ENCODE measurements around the gene GLG1.

The GLG1 gene

DNA sequence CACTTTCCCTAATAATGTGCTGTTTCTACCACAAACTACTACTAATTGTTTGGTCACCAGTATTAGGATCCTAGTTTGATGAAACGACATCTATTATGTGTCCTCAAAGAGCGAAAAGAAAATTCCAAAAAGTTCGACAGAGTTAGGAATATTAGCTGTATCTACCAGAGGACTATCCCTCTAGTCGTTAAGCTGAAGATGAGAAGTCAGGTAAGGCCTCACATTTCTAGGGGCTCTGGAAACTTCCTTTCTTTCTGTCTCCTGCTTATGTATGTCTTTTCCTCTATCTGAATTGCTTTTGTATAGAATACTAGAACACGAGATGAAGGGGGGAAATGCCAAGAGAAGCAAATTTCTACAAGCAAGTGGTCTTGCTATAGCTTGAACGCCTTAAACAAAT is 1.6 kb downstream of the GLG1 start:
- Histone ChIP-seq H3K27me3 (ENCODE audit: insufficient read depth, low read length) (no peaks in the 10 kb centered on the region), H3K36me3 (ENCODE audit: insufficient read depth, low read length) (no peaks in the 10 kb centered on the region), H3K4me1 (ENCODE audit: insufficient read depth, low read length) (peaks cover 23% of the 10 kb centered on the region), H2AFZ (ENCODE audit: low read depth, low read length) (no peak overlapping the region), H3K9me3 (ENCODE audit: low read length) (no peaks in the 10 kb centered on the region), H3K4me3 (ENCODE audit: low read length) (peak overlapping the region; percentile 70)

DNA sequence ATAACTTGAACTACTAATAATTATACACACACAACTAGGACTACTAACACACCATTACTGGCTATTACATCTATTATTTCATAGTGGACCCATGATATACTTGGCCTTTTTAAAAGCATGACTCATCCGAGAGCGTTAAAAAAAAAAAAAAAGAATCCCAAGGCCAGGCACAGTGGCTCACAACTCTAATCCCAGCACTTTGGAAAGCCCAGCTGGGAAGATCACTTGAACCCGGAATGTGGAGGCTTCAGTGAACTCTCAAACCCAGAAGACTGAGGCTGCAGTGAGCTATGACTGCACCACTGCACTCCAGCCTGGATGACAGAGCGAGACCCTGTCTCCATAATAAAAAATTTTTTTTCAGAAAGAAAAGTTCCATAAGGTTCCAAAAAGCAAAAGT is 3.1 kb downstream of the GLG1 start:
- H3K9me3 ChIP-seq (ENCODE audit: low read length): no peaks in the 10 kb centered on the region
- H3K4me1 ChIP-seq (ENCODE audit: insufficient read depth, low read length): peaks cover 23% of the 10 kb centered on the region
- H2AFZ ChIP-seq (ENCODE audit: low read depth, low read length): no peak overlapping the region
- H3K36me3 ChIP-seq (ENCODE audit: insufficient read depth, low read length): peaks cover 2% of the 10 kb centered on the region
- no peaks in the 10 kb centered on the region for H3K27me3 ChIP-seq (ENCODE audit: insufficient read depth, low read length)
- H3K4me3 ChIP-seq (ENCODE audit: low read length): no peak overlapping the region

DNA sequence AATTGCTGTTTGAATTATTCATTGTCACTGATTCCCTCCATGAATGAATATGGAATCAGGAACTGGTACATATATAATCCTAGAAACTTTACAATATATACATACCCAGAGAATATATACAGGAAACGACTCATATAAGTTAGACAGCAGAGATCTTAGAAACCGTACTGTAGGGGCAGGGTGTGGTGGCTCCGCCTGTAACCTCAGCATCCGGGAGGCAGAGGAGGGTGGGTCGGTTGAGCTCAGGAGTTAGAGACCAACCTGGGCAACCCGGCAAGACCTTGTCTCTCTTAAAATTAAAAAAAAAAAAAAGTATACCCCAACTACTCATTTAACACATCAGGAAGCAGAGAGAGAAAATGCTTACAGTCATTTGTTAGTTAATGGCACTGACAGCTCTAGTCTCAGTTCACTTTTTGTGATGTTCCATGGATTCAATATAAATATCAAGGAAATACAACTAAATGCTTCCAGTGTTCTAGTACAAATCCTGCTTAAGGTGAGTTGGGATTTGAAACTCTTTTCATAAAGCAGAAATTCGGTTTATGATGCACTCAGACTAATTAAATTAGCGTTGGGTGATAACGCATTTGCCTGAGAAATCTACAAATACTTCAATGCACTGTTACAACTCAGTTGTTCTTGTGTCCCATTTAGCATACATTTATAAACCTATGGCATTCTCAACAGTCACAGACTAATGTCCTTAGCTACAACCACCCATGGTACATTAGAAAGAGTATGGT is 5.6 kb downstream of the GLG1 start:
- peaks cover 6% of the 10 kb centered on the region for H3K36me3 ChIP-seq (ENCODE audit: insufficient read depth, low read length)
- H3K9me3 ChIP-seq (ENCODE audit: low read length): peaks cover 3% of the 10 kb centered on the region
- peaks cover 17% of the 10 kb centered on the region for H3K4me1 ChIP-seq (ENCODE audit: insufficient read depth, low read length)
- no peak overlapping the region for H2AFZ ChIP-seq (ENCODE audit: low read depth, low read length)
- H3K4me3 ChIP-seq (ENCODE audit: low read length): no peak overlapping the region
- no peaks in the 10 kb centered on the region for H3K27me3 ChIP-seq (ENCODE audit: insufficient read depth, low read length)

DNA sequence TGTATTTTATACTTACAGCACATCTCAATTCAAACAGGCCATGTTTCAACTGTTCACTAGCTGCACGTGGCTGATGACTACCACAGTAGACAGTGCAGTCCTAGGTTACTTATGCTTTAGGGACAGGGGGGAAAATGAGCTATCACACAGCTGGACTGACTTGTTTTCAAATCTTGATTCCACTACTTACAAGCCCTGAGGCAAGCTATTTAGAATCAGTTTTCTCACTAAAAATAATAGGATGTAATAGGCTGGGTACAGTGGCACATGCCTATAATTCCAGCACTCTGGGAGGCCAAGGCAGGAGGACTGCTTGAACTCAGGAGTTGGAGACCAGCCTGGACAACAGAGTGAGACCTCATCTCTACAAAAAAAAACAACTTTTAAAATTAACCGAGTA is 10.3 kb downstream of the GLG1 start:
- no peak overlapping the region for H3K4me3 ChIP-seq (ENCODE audit: low read length)
- H3K36me3 ChIP-seq (ENCODE audit: insufficient read depth, low read length): peaks cover 6% of the 10 kb centered on the region
- H3K27me3 ChIP-seq (ENCODE audit: insufficient read depth, low read length): no peaks in the 10 kb centered on the region
- no peak overlapping the region for H2AFZ ChIP-seq (ENCODE audit: low read depth, low read length)
- H3K4me1 ChIP-seq (ENCODE audit: insufficient read depth, low read length): peaks cover 2% of the 10 kb centered on the region
- peaks cover 3% of the 10 kb centered on the region for H3K9me3 ChIP-seq (ENCODE audit: low read length)

DNA sequence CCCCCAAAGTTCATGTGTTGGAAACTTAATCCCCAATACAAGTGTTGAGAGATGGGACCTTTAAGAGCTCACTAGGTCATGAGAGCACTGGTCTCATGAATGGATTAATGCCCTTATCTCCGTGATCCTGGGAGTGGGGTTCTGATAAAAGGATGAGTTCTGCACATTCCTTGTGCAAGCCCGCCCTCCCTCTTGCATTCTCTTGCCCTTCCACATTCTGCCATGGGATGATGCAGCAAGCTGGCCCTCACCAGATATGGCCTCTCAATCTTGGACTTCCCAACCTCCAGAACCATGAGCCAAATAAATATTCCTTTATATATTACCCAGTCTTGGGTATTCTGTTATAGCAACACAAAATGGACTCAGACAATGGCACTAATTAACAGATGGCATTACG is 14.1 kb downstream of the GLG1 start:
- H3K4me1 ChIP-seq (ENCODE audit: insufficient read depth, low read length): peaks cover 2% of the 10 kb centered on the region
- peaks cover 3% of the 10 kb centered on the region for H3K9me3 ChIP-seq (ENCODE audit: low read length)
- no peaks in the 10 kb centered on the region for H3K27me3 ChIP-seq (ENCODE audit: insufficient read depth, low read length)
- no peak overlapping the region for H2AFZ ChIP-seq (ENCODE audit: low read depth, low read length)
- peaks cover 9% of the 10 kb centered on the region for H3K36me3 ChIP-seq (ENCODE audit: insufficient read depth, low read length)
- no peak overlapping the region for H3K4me3 ChIP-seq (ENCODE audit: low read length)

DNA sequence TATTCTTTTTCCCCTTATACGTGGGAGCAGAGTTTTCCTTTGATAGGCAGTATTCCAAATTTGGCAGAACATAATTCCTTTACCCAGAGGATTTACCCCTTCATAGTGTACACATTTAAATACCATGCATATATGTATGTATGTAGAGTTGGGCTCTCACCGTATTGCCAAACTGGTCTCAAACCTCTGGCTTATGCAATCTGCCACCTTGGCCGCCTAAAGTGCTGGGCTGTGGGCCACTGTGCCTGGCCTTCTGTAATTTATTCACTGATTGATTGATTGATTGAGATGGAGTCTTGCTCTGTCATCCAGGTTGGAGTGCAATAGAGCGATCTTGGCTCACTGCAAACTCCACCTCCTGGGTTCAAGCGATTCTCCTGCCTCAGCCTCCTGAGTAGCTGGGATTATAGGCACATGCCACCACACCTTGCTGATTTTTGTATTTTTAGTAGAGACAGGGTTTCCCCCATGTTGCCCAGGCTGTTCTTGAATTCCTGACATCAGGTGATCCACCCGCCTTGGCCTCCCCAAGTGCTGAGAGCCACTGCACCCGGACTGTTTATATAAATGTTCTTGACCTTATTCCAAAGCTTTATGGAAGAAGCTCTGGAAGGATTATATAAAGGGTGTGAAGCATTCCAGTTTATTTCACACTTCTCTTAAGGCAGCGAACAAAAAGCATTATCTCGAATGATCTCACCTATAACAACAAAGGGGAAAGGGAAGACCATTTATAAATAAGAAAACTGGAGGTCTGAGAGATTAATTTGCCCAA is 14.9 kb downstream of the GLG1 start:
- H3K36me3 ChIP-seq (ENCODE audit: insufficient read depth, low read length): peaks cover 9% of the 10 kb centered on the region
- H3K9me3 ChIP-seq (ENCODE audit: low read length): peaks cover 6% of the 10 kb centered on the region
- H2AFZ ChIP-seq (ENCODE audit: low read depth, low read length): no peak overlapping the region
- H3K27me3 ChIP-seq (ENCODE audit: insufficient read depth, low read length): no peaks in the 10 kb centered on the region
- H3K4me1 ChIP-seq (ENCODE audit: insufficient read depth, low read length): peaks cover 2% of the 10 kb centered on the region
- no peak overlapping the region for H3K4me3 ChIP-seq (ENCODE audit: low read length)

DNA sequence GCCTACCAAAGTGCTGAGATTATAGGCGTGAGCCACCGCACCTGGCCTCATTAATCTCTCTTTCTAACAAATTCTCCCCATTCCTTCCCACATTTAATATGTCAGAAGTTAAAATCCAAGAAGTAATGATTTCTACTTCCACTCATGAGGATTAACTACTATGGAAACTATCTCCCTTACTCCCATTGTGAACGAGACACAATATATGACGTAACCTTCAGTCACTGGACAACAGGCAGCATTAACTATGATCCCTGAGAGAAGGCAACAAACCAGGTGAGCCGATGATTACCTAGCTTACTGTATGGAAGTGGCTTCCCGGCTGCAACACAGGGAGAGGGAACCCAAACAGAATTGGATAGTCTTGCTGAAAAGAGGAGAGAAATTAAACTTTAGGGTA is 20.0 kb downstream of the GLG1 start:
- H3K27me3 ChIP-seq (ENCODE audit: insufficient read depth, low read length): no peaks in the 10 kb centered on the region
- H3K4me1 ChIP-seq (ENCODE audit: insufficient read depth, low read length): no peaks in the 10 kb centered on the region
- peaks cover 5% of the 10 kb centered on the region for H3K36me3 ChIP-seq (ENCODE audit: insufficient read depth, low read length)
- peaks cover 7% of the 10 kb centered on the region for H3K9me3 ChIP-seq (ENCODE audit: low read length)
- H2AFZ ChIP-seq (ENCODE audit: low read depth, low read length): no peak overlapping the region
- H3K4me3 ChIP-seq (ENCODE audit: low read length): no peak overlapping the region

DNA sequence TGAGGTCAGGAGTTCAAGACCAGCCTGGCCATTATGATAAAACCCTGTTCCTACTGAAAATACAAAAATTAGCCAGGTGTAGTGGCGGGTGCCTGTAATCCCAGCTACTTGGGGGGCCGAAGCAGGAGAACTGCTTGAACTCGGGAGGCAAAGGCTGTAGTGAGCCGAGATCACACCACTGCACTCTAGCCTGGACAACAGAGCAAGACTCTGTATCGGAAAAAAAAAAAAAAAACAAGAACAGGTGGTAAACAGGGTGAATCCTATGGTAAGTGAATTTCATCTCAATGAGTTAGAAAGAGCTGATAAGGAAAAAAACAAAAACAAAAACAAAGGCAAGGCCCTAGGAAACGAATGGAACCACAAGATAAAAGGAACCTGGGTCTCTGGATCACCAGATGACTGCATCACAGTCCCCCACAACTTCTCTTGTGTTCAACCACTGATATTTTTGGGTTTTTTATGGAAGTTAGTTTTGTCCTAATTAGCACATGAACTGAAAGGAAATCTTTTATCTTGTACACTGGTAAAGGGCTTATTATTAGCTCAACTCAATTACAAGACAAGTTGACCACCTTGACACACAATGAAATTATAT is 21.0 kb downstream of the GLG1 start:
- Histone ChIP-seq H3K9me3 (ENCODE audit: low read length) (peaks cover 7% of the 10 kb centered on the region), H3K36me3 (ENCODE audit: insufficient read depth, low read length) (peaks cover 5% of the 10 kb centered on the region), H3K4me1 (ENCODE audit: insufficient read depth, low read length) (no peaks in the 10 kb centered on the region), H3K27me3 (ENCODE audit: insufficient read depth, low read length) (no peaks in the 10 kb centered on the region), H2AFZ (ENCODE audit: low read depth, low read length) (no peak overlapping the region), H3K4me3 (ENCODE audit: low read length) (no peak overlapping the region)

DNA sequence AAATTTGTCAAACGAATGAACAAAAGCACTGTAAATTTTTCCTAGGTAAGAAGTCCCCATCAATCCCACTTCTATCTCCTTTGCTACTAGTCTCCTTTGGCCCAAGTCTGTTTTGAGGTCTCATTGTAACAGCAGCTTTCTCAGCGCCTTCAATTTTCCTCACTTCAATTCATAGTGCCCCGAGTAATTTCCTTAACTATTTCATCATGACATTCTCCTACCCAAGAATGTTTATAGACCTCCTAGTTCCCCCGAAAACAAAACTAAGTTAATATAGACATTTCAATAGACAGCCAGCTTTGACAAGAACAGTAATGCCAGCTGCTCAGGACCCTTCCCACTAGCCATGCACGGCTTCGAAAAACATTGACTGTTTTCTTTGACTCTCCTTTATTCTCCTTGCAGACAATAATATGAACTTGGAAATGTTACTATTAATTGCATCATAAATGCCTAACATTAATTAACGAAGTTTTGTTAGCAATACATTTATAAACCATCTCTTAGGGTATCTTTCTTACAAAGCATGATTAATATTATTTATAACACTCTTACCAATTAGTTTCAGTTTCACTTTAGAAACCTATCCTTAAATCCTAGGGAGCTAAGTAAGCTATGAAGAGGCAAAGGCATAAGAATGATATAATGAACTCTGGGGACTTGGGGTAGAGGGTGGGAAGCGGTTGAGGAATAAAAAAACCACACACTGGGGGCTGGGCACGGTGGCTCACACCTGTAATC is 22.8 kb downstream of the GLG1 start:
- H3K4me3 ChIP-seq (ENCODE audit: low read length): no peak overlapping the region
- H3K4me1 ChIP-seq (ENCODE audit: insufficient read depth, low read length): no peaks in the 10 kb centered on the region
- no peaks in the 10 kb centered on the region for H3K27me3 ChIP-seq (ENCODE audit: insufficient read depth, low read length)
- no peak overlapping the region for H2AFZ ChIP-seq (ENCODE audit: low read depth, low read length)
- H3K9me3 ChIP-seq (ENCODE audit: low read length): peaks cover 7% of the 10 kb centered on the region
- H3K36me3 ChIP-seq (ENCODE audit: insufficient read depth, low read length): peaks cover 3% of the 10 kb centered on the region

DNA sequence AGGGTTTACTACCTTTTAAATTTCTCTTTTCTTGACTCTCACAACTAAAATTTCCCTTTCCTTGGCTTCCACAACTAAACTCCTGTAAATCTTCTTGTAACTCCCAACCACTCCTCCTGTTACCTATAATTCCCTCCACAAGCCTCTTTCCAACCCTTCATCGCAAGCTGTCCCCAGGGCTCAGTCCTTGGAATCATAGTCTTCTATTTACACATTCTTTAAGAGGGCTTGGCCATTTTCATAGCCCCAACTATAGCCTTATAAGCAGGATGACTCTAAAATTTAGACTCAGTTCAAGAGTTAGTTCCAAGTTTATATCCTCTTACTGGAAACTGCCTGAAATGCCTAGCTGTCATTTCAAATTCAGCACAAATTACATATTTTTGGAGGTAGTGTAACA is 23.9 kb downstream of the GLG1 start:
- H3K36me3 ChIP-seq (ENCODE audit: insufficient read depth, low read length): no peaks in the 10 kb centered on the region
- H2AFZ ChIP-seq (ENCODE audit: low read depth, low read length): no peak overlapping the region
- peaks cover 7% of the 10 kb centered on the region for H3K9me3 ChIP-seq (ENCODE audit: low read length)
- no peaks in the 10 kb centered on the region for H3K27me3 ChIP-seq (ENCODE audit: insufficient read depth, low read length)
- no peak overlapping the region for H3K4me3 ChIP-seq (ENCODE audit: low read length)
- H3K4me1 ChIP-seq (ENCODE audit: insufficient read depth, low read length): no peaks in the 10 kb centered on the region

DNA sequence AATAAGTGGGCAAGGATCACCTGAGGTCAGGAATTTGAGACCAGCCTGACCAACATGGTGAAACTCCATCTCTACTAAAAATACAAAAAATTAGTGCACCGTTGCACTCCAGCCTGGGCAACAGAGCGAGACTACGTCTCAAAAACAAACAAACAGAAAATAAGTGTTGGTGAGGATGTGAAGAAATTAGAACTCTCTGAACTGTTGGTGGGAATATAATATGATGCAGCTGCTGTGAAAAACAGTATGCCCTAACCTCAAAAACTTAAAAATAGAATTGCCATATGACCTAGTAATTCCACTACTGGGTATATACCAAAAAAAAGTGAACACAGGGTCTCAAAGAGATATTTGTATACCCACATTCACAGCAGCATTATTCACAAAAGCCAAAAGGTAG is 26.1 kb downstream of the GLG1 start:
- Histone ChIP-seq H3K4me1 (ENCODE audit: insufficient read depth, low read length) (no peaks in the 10 kb centered on the region), H2AFZ (ENCODE audit: low read depth, low read length) (no peak overlapping the region), H3K9me3 (ENCODE audit: low read length) (peaks cover 2% of the 10 kb centered on the region), H3K36me3 (ENCODE audit: insufficient read depth, low read length) (no peaks in the 10 kb centered on the region), H3K27me3 (ENCODE audit: insufficient read depth, low read length) (no peaks in the 10 kb centered on the region), H3K4me3 (ENCODE audit: low read length) (no peak overlapping the region)

DNA sequence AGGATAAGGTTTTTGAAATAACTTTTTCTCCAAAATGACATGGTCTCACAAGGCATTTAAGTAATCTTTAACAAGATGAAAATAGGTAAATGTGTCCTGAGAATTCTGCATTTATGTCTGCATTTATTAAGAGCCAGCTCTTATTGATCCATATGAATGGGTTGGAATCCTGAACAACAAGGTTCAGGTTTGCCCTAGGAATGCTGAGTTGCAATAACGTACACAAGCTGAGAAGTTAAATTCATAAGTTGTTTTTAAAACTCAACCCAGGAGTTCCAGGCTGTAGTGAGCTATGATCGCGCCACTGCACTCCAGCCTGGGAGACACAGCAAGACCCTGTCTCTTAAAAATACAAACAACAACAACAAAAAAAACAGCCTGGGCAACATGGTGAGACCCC is 28.1 kb downstream of the GLG1 start:
- Histone ChIP-seq H3K36me3 (ENCODE audit: insufficient read depth, low read length) (no peaks in the 10 kb centered on the region), H3K27me3 (ENCODE audit: insufficient read depth, low read length) (no peaks in the 10 kb centered on the region), H3K4me1 (ENCODE audit: insufficient read depth, low read length) (no peaks in the 10 kb centered on the region), H3K4me3 (ENCODE audit: low read length) (no peak overlapping the region), H3K9me3 (ENCODE audit: low read length) (no peaks in the 10 kb centered on the region), H2AFZ (ENCODE audit: low read depth, low read length) (no peak overlapping the region)

DNA sequence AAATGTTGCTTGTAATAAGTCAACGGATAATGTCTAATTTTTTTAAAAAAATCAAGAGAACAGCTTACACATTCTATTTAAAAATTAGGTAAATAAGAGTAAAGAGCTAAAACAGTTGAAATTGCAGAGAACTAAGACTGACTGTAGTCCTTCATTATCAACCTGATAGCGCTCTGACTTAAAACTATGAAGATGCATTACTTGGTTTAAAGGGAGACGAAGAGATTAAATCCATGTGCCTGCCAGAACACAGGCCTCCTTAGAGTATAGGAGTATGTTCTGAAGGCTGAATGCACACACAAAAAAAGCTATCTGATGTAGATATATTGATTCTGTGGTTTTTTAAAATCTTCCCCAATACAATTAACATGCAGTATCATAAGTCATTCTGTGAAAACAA is 28.5 kb downstream of the GLG1 start:
- no peak overlapping the region for H3K4me3 ChIP-seq (ENCODE audit: low read length)
- H3K27me3 ChIP-seq (ENCODE audit: insufficient read depth, low read length): no peaks in the 10 kb centered on the region
- H3K36me3 ChIP-seq (ENCODE audit: insufficient read depth, low read length): no peaks in the 10 kb centered on the region
- no peaks in the 10 kb centered on the region for H3K9me3 ChIP-seq (ENCODE audit: low read length)
- no peaks in the 10 kb centered on the region for H3K4me1 ChIP-seq (ENCODE audit: insufficient read depth, low read length)
- no peak overlapping the region for H2AFZ ChIP-seq (ENCODE audit: low read depth, low read length)

All from neuron (in vitro differentiated cells).